HepG2 (cell line): ENCODE measurements around the gene PAFAH1B1. TPM values are rescaled to one million over a fixed set of nuclear protein-coding genes. Genes with fewer than 3 reads are reported as not detected.

Source experiments
- AGO2 ChIP-seq: fragments of 200-400 bp; formaldehyde crosslinking; optimal IDR thresholded peaks from 2 replicates; pipeline ENCODE3; 2017; ENCODE audit warnings: mild to moderate bottlenecking, low read depth, low read length, moderate library complexity
- ATF4 ChIP-seq, 2 experiments: fragments of 450-650 bp in 1 of 2; sonication (generic) in 1 of 2; formaldehyde crosslinking; IDR thresholded peaks; 2 replicates each; pipeline versions ENCODE4 v1.5.0 to v1.8.0; 2020 to 2022; ENCODE audit warnings: mild to moderate bottlenecking in 1 of 2, missing genetic modification reagents in 1 of 2
- CENPBD1 ChIP-seq: sonication (generic); formaldehyde crosslinking; IDR thresholded peaks from 2 replicates; pipeline ENCODE4 v1.8.0; 2022; ENCODE audit warnings: missing genetic modification reagents, low read depth, mild to moderate bottlenecking, borderline replicate concordance
- HDAC6 ChIP-seq: fragments of 200-600 bp; sonication (generic); IDR thresholded peaks from 2 replicates; pipeline ENCODE4 v1.7.0; 2017; ENCODE audit warnings: mild to moderate bottlenecking, antibody characterized with exemption, low read length, low read depth
- KMT2B ChIP-seq: IDR thresholded peaks from 2 replicates; pipeline ENCODE4 v1.6.1; 2016; ENCODE audit warnings: missing genetic modification reagents, missing compliant biosample characterization
- NCOA5 ChIP-seq: sonication (generic); formaldehyde crosslinking; IDR thresholded peaks from 2 replicates; pipeline ENCODE4 v1.4.0; 2020; ENCODE audit warnings: missing genetic modification reagents
- NFE2 ChIP-seq: sonication (generic); formaldehyde crosslinking; IDR thresholded peaks from 2 replicates; pipeline ENCODE4 v1.4.0; 2020; ENCODE audit warnings: missing genetic modification reagents
- POLR2G ChIP-seq: fragments of 200-400 bp; formaldehyde crosslinking; IDR thresholded peaks from 2 replicates; pipeline ENCODE4 v1.6.1; 2018; ENCODE audit warnings: mild to moderate bottlenecking, low read depth, low read length, moderate library complexity
- RBFOX2 ChIP-seq: fragments of 200-400 bp; formaldehyde crosslinking; IDR thresholded peaks from 2 replicates; pipeline ENCODE4 v1.6.1; 2017; ENCODE audit warnings: low read depth, mild to moderate bottlenecking, low read length
- RBM22 ChIP-seq: fragments of 200-400 bp; formaldehyde crosslinking; optimal IDR thresholded peaks from 2 replicates; pipeline ENCODE3; 2017; ENCODE audit warnings: mild to moderate bottlenecking, low read length, moderate library complexity
- TFDP1 ChIP-seq: IDR thresholded peaks from 2 replicates; pipeline ENCODE4 v1.6.1; 2016; ENCODE audit warnings: missing compliant biosample characterization, missing genetic modification reagents, borderline replicate concordance
- TOPORS ChIP-seq: sonication (generic); formaldehyde crosslinking; IDR thresholded peaks from 2 replicates; pipeline ENCODE4 v1.8.0; 2023; ENCODE audit warnings: mild to moderate bottlenecking, missing genetic modification reagents
- ZNF280D ChIP-seq: sonication (generic); formaldehyde crosslinking; IDR thresholded peaks from 2 replicates; pipeline ENCODE4 v1.5.1; 2020; ENCODE audit warnings: mild to moderate bottlenecking, missing genetic modification reagents
- ZNF646 ChIP-seq: sonication (generic); formaldehyde crosslinking; IDR thresholded peaks from 2 replicates; pipeline ENCODE4 v1.9.0; 2021; ENCODE audit warnings: mild to moderate bottlenecking, missing genetic modification reagents
- ZNF720 ChIP-seq: sonication (generic); formaldehyde crosslinking; IDR thresholded peaks from 2 replicates; pipeline ENCODE4 v1.4.0; 2020; ENCODE audit warnings: missing genetic modification reagents
- ZNF776 ChIP-seq: sonication (generic); formaldehyde crosslinking; IDR thresholded peaks from 2 replicates; pipeline ENCODE4 v1.4.0; 2020; ENCODE audit warnings: mild to moderate bottlenecking, missing genetic modification reagents
- ZNF891 ChIP-seq: sonication (generic); formaldehyde crosslinking; IDR thresholded peaks from 2 replicates; pipeline ENCODE4 v1.5.0; 2020; ENCODE audit warnings: mild to moderate bottlenecking, missing genetic modification reagents
- polyA plus RNA-seq, 8 experiments: library from polyadenylated mRNA; depleted of rRNA in 3 of 8; stranded (reverse) in 7 of 8; unstranded in 1 of 8; fragments of >200 nt; fragmentation: Illumina TruSeq in 4 of 8; extraction: Trizol in 4 of 8; gene quantifications; 2 replicates each; pipeline versions ENCODE4 v1.2.1 to v1.2.3, GENCODE V29; 2011 to 2016; ENCODE audit warnings: low read depth in 4 of 8, missing spikeins in 1 of 8, mixed read lengths in 1 of 8; ENCODE audit not compliant: insufficient read depth in 1 of 8
- total RNA-seq, 5 experiments: library from RNA; depleted of rRNA; stranded (reverse); fragments of >200 nt; fragmentation: Illumina TruSeq; extraction: Trizol; gene quantifications; 2 replicates each; pipeline ENCODE4 v1.2.3, GENCODE V29; 2016; ENCODE audit warnings: low read depth in 1 of 5

The PAFAH1B1 gene
- total and polyA plus RNA-seq, 2 of the 13 experiments (the other 11 are each of a cell fraction or from before 2014, with no cell fraction given), result 46.0 to 64.9 TPM

GRCh38 chr17:2695243-2695960 is 101.9 kb downstream of the PAFAH1B1 start (continued):
- TF ChIP-seq ZNF646 (CRISPR knock-in tag) (no peak), ZNF720 (no peak), AGO2 (peak; percentile 11), ATF4 (CRISPR knock-in tag; IDR thresholded peaks at IDR 0.05) (no peak), HDAC6 (no peak), NFE2 (CRISPR knock-in tag) (no peak), POLR2G (no peak), TOPORS (CRISPR knock-in tag) (no peak), ZNF891 (CRISPR knock-in tag) (no peak), RBFOX2 (0 out of 2 replicates have a peak, but pooled peaks have one; percentile 35), ZNF776 (CRISPR knock-in tag) (no peak), RBM22 (peak; percentile 66), NCOA5 (CRISPR knock-in tag) (no peak), ZNF280D (CRISPR knock-in tag) (no peak), CENPBD1 (CRISPR knock-in tag) (no peak), KMT2B (no peak), TFDP1 (no peak)
